NCI-H446 (cell line): ENCODE measurements around the gene MRPL10.
A peak's percentile ranks its signal among the peaks of the same experiment; 100 is the strongest.
"Not testable (repeated sequence)": the region's sequence is repeated elsewhere in the genome, so short reads cannot be mapped to it uniquely, and the experiment has no call there.

Source experiments
- DNase-seq, 2 experiments: peaks; one replicate each; lab custom pipeline; 2025; lab: John Stamatoyannopoulos, UW

MRPL10 gene

GRCh38 chr17:47792457-47792856, 38.9 kb downstream of the MRPL10 start:
- DNase-seq = no peak

- DNase-seq = no peak
These were observed 40.3 kb downstream of the MRPL10 start for GRCh38 chr17:47791025-47791424.

- DNase-seq = peak in 1 of 2 experiments; percentile 39
These were observed 41.5 kb downstream of the MRPL10 start for GRCh38 chr17:47789611-47790561.

GRCh38 chr17:47785538-47786123, 45.7 kb downstream of the MRPL10 start:
- DNase-seq = no peak

GRCh38 chr17:47781397-47781796, 49.9 kb downstream of the MRPL10 start:
- no peak for DNase-seq

- no peak for DNase-seq
These were observed 53.1 kb downstream of the MRPL10 start for GRCh38 chr17:47778184-47778635.

GRCh38 chr17:47776330-47777197, 54.8 kb downstream of the MRPL10 start:
- DNase-seq = peak in 1 of 2 experiments; percentile 41

GRCh38 chr17:47774987-47775580, 56.3 kb downstream of the MRPL10 start:
- DNase-seq = no peak

- DNase-seq = no peak
These were observed 57.0 kb downstream of the MRPL10 start for GRCh38 chr17:47774331-47774730.

- not testable (repeated sequence) for DNase-seq
These were observed 57.7 kb downstream of the MRPL10 start for GRCh38 chr17:47773649-47774048.
